ENCODE measurements around the gene B4GALT1.

The B4GALT1 gene

GRCh38 chr9:33117306-33117705 lies 49.8 kb downstream of the B4GALT1 start:
- no peak for DNase-seq

- no peak for DNase-seq
Measured at GRCh38 chr9:33116860-33117259, 50.3 kb downstream of the B4GALT1 start.

- no peak for DNase-seq
Measured at GRCh38 chr9:33114746-33115145, 52.4 kb downstream of the B4GALT1 start.

- DNase-seq, result no peak
Measured at GRCh38 chr9:33113799-33114547, 53.2 kb downstream of the B4GALT1 start.

- no peak for DNase-seq
Measured at GRCh38 chr9:33112094-33112493, 55.0 kb downstream of the B4GALT1 start.

- no peak for DNase-seq
Measured at GRCh38 chr9:33111631-33112030, 55.5 kb downstream of the B4GALT1 start.

GRCh38 chr9:33110686-33111085 lies 56.5 kb downstream of the B4GALT1 start:
- DNase-seq, result no peak

- DNase-seq, result no peak
Measured at GRCh38 chr9:33109850-33110595, 57.1 kb downstream of the B4GALT1 start.

GRCh38 chr9:33109097-33109496 lies 58.0 kb downstream of the B4GALT1 start:
- no peak for DNase-seq

- DNase-seq, result no peak
Measured at GRCh38 chr9:33108472-33108871, 58.7 kb downstream of the B4GALT1 start.

- no peak for DNase-seq
Measured at GRCh38 chr9:33107762-33108161, 59.4 kb downstream of the B4GALT1 start.

GRCh38 chr9:33106827-33107621 lies 60.1 kb downstream of the B4GALT1 start:
- DNase-seq, result no peak

- DNase-seq, result no peak
Measured at GRCh38 chr9:33106372-33106771, 60.8 kb downstream of the B4GALT1 start.

GRCh38 chr9:33105959-33106358 lies 61.2 kb downstream of the B4GALT1 start:
- DNase-seq, result no peak

GRCh38 chr9:33105504-33105903 lies 61.6 kb downstream of the B4GALT1 start:
- no peak for DNase-seq

GRCh38 chr9:33104401-33104800 lies 62.7 kb downstream of the B4GALT1 start:
- DNase-seq, result no peak

GRCh38 chr9:33103501-33104281 lies 63.4 kb downstream of the B4GALT1 start:
- DNase-seq, result no peak

GRCh38 chr9:33102551-33103210 lies 64.5 kb downstream of the B4GALT1 start:
- no peak for DNase-seq

GRCh38 chr9:33101104-33101951 lies 65.8 kb downstream of the B4GALT1 start:
- no peak for DNase-seq

- DNase-seq, result no peak
Measured at GRCh38 chr9:33099754-33100153, 67.4 kb downstream of the B4GALT1 start.

GRCh38 chr9:33097192-33097591 lies 69.9 kb downstream of the B4GALT1 start:
- DNase-seq, result no peak
